GM19372 (cell line): ENCODE measurements around the gene DSCAML1.

Experiments used
- ATAC-seq: cut with Tn5 transposase; IDR thresholded peaks from one replicate; pipeline ENCODE4 v1.9.1; 2021; ENCODE audit warnings: mild to moderate bottlenecking, low read depth, moderate library complexity; ENCODE audit not compliant: unreplicated experiment

The DSCAML1 gene

DNA sequence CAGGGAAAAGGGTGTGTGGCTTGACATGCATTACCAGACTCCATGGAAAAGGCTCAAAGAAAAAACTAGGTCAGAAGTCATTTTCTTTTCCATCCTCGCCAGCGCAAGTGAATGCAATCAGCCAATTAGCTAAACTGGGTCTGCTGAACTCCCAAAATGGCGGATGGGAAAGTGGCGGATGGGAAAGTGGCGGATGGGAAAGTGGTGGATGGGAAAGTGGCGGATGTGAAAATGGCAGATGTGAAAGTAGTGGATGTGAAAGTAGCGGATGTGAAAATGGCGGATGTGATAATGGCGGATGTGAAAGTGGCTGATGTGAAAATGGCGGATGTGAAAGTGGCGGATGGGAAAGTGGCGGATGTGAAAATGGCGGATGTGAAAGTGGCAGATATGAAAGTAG is 311.0 kb downstream of the DSCAML1 start:
- no peak for ATAC-seq

GRCh38 chr11:117484156-117484555 is 312.9 kb downstream of the DSCAML1 start:
- ATAC-seq: no peak

GRCh38 chr11:117483372-117483771 is 313.6 kb downstream of the DSCAML1 start:
- ATAC-seq: no peak

DNA sequence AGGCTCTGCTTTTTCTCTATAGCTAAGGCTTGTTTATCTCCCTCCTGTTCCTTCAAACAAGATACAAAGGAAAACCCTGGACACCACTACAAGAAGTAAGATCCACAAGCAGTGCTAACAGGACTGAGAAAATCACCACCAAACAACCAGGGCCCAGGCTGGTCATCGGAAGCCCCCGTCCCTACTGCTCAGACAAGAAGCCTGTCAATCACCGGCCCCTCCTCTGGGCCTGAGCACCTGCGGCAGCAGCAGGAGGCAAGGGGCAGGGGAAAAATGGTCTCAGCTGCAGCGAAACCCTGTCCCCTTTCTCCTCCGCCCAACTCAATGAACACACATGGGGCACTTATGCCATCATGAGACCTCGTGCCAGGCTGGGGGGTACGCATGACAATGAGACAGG is 314.1 kb downstream of the DSCAML1 start:
- ATAC-seq: no peak

DNA sequence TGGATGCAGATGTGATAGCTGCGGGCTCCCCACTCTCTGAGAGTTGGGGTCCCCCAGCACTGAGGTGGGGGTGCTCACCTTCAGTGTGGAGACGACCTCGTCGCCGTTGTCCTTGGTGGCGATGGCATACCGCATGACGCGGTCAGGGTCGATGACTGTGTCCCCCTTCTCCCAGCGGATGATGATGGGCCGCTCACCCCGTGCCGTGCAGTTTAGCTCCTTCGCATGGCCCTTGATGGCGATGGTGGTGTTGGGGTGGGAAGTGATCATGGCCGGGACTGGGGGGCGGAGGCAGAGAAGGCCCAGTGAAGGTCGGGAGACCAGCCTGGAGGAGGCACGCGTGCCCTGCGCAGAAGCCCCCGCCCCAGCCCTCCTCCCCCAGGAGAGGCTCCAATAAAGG is 315.1 kb downstream of the DSCAML1 start:
- ATAC-seq: no peak

DNA sequence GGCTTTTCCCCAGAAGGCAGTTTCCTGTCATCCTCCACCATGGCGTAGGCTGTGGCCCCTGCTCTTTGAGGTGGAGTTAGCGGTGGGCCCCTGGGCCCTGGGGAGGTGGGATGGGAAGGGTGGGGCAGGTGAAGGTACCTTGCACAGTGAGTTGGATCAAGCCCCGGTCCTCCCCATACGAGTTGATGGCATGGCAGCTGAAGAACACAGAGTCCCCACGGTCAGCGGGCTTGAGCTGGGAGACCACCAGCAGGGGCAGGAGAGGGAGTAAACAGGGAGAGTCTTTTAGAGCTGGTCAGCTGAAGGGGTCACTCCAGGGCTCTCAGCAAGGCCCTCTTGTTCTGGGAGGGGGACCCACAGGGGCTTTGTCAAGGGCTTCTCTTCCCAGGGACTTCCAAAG is 316.0 kb downstream of the DSCAML1 start:
- ATAC-seq: no peak

DNA sequence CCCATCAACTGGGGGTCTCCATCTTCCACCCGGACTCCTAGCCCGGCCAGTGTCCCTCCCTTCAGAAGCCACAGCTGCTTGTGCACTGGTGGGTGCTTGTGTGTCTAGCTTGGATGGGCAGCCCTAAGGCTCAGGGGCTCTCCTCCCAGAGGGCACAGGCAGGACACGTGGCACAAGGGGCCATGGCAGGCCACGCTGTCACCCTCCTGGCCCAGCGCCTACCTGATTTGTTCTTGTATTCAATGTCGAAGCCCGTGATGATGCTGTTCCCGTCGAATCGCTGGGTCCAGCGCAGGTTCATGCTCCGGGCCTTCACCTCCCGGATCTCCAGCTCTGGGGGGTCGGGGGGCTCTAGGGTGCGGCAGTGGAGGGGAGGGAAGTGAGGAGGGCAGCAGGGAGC is 316.8 kb downstream of the DSCAML1 start:
- ATAC-seq: no peak

GRCh38 chr11:117479372-117479771 is 317.6 kb downstream of the DSCAML1 start:
- ATAC-seq: no peak

DNA sequence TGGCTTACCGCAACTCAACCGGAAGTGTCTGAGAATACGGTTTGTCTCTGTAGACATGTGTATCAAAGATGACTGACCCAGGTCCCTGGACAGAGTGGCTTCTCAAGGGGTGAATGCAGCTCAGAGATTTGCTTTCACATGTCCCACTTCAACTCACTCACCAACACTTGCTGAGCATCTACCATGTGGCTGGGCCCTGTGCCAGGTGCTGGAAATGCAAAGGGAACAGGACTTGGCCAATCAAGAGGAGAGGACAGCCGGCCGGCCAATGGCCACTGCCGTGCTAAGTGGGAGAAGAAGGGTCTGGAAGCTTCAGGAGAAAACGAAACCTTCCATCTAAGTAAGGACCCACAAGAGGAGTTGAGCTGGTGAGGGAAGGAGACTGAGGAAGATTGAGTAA is 318.1 kb downstream of the DSCAML1 start:
- ATAC-seq: no peak

- no peak for ATAC-seq
These were observed 318.7 kb downstream of the DSCAML1 start for GRCh38 chr11:117478126-117478860.

DNA sequence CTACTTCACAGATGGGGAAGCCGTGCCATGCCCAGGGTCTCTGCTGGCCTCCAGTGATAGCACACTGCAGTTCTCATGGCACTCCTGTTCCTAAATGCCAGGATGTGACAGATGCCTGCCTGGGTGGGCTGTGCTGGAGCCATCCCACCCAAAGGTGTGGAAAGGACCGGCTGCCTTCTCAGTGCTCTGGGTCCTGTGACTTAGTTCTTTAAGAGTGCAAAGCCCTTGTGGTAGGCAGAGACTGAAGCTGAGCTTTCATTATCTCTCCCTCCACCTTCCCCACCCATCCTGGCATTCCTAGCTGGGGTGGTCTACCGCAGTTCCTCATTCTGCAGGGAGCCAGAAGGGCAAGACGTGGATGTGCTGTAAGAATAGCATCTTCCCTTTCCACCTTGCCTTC is 319.3 kb downstream of the DSCAML1 start:
- ATAC-seq: no peak

GRCh38 chr11:117476531-117477142 is 320.4 kb downstream of the DSCAML1 start:
- ATAC-seq: no peak

GRCh38 chr11:117475716-117476530 is 321.1 kb downstream of the DSCAML1 start:
- no peak for ATAC-seq

GRCh38 chr11:117473481-117474091 is 323.4 kb downstream of the DSCAML1 start:
- no peak for ATAC-seq

DNA sequence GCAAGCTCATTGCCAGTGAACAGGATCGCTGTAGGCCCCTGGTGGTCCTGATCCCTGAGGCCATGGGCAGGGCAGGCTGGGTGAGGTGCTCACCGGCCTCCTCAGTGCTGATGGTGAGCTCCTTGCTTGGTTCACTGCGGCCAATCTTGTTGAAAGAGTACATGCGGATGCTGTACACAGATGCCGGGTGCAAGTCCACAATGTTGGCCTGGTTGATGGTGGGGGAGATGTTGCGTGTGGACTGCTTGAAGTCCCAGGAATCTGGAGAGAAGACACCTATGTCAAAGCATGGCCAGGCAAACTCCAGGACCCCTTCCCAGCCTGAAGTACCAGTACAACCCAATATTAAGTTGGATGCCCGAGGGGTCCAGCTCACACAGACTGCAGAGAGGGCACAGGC is 325.2 kb downstream of the DSCAML1 start:
- no peak for ATAC-seq

- ATAC-seq: no peak
These were observed 326.4 kb downstream of the DSCAML1 start for GRCh38 chr11:117470576-117470975.

DNA sequence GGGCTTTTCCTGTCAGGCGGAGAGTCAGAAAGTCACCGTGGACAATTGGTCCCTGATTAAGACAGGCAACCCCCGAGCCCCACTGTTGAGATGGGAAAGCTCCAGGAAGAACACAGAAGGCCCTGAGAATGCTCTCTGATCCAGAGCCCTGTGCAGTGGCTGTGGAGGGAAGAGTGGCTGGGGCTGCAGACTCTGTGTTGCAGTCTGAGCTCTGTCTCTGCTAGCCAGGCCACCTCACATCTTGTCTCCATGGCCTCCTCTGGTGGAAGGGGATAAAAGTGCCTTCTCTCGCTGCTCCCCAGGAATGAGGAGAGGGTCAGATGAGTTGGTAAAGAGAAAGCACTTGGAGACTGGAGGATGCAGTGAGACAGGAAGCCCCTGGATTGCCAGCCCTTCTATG is 328.1 kb downstream of the DSCAML1 start:
- ATAC-seq: no peak

GRCh38 chr11:117467770-117468169 is 329.2 kb downstream of the DSCAML1 start:
- no peak for ATAC-seq

DNA sequence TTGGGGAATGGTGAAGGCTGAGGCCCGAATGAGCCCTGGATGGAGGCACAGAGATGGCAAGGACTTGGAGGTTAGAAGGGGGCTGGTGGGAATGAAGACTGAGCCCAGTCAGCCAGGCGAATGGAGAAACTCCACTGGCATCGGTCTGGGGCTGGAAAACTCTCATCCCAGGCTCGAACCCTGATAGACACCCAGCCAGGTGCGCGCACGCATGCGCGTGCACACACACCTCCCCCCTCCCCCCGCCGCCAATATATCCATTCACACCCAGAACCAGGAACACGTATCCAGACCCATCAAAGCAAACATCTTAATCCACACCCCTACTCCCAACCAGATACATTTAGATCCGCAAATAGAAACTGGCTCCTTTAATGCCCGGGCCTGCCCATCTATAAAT is 330.1 kb downstream of the DSCAML1 start:
- ATAC-seq: no peak

DNA sequence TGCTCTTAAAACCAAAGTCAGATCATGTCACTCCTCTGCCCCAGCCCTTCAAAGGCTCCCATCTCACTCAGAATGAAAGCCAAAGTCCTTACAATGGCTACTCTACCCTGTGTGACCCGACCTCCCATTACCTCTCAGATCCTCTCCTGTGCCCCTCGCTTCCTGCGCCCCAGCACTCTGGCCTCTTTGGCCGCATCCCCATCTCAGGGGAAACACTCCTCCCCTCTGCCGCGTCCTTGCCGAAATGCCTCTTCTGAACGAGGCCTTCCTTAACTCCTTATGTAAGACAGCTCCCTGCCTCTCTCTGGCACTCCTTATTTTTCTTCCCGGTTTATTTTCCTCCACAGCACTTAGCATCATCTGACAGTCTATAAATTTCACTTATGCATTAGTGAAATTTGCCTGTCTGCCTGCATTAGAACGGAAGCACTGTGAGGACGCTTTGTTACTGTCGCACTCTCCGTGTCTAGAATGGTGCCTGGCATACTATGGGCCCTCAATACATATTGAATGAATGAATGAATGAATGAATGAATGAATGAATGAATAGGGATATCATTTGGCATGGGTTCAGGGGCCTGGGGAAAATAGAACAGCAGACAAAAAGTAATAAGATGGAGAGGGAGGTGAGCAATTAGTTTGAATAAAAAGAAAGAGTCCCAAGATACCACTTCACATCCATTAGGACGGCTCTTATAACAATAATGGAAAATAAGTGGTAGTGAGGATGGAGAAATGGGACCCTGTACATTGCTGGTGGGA is 331.6 kb downstream of the DSCAML1 start:
- ATAC-seq: no peak
